GM18498 (cell line): Measurements from ENCODE around the gene FOLR2.
"Not testable (repeated sequence)": the region's sequence is repeated elsewhere in the genome, so short reads cannot be mapped to it uniquely, and the experiment has no call there.

ENCODE experiments used
- ATAC-seq: cut with Tn5 transposase; IDR thresholded peaks from one replicate; pipeline ENCODE4 v1.9.1; 2021; ENCODE audit warnings: mild to moderate bottlenecking, moderate library complexity; ENCODE audit not compliant: unreplicated experiment

Gene FOLR2

GRCh38 chr11:72266960-72267359 lies 50.4 kb downstream of the FOLR2 start:
- not testable (repeated sequence) for ATAC-seq

DNA sequence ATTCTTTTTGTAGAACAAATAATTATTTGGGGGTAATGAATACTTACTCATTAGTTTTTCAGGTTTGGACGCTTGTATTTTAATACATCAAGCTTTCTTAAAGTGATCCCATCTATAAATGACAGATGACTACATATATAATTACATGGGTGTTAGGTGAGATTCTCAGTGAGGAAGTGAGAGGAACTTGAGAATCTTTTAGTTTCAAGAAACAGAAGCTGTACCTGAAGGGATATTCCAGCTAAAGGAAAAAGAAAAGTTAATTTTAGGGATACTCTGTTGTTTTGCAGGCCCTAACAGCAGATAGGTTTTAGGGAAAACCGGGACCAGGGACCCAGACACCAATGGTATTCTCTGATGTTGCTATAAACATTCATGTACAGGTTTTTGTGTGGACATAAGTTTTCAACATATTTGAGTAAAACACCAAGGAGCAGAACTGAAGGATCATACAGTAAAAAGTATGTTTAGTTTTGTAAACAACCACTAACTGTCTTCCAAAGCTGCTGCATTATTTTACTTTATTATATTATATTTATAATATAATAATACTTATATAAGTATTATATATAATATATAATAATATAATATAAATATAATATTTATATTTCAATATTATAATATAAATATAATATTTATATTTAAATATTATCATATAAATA lies 51.5 kb downstream of the FOLR2 start:
- no peak for ATAC-seq
